GM10847 (cell line): ENCODE data around the gene BAHD1.

Source experiments
- POLR2A ChIP-seq: IDR thresholded peaks from 2 replicates; pipeline ENCODE4 v1.6.1; 2011; ENCODE audit not compliant: insufficient read length; ENCODE audit errors: extremely low read depth

BAHD1 gene

DNA sequence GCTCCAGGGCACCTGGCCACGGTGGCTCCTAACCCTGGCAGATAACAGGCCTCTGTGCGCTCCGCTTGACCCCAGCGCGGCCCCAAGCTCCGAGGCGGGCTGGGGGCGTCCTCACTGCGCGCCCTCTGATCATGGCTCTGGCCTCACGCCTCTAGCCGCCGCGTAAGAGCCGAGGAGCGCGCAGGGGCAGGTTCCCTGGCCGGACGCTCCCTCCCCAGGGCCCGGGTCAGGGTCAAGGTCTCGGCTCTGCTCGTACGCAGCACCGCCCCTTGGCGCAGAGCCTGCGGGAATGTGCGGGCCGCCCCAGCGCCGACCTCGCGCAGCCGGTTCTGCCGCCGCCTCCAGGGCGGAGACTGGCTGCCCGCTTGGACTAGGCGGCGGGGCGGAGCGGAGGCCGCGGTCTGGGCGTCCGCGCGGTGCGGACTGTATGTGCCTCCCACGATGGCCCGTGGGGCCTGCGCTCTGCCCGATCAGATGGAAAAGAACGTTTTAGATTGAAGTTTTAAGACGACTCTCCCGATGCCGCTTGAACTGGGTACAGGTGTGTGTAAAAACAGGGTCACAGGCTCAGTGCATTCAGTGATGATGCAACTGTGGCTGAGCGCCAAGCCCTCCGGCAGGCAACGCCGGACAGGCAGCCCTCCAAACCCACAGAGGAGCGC is 70.8 kb downstream of the BAHD1 start:
- TF ChIP-seq POLR2A, result no peak

DNA sequence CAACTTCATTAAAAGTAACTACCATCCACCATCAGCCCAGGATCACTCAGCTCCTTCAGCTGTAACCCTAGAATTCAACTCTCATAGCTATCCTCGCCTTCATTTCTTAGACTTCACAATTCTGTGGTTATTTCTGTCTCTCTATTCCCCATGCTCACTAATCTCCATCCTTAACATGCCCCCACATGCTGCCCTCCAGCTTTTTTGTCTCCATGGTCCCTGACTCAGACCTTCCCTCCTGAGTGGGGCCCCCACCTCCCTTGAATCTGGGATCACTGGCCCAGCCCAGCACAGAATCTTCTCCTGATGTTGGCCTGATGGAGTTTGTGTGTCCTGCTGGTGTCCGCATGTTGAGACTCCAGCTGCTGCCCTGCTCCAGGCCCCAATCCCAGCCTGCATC is 71.7 kb downstream of the BAHD1 start:
- no peak for TF ChIP-seq POLR2A

DNA sequence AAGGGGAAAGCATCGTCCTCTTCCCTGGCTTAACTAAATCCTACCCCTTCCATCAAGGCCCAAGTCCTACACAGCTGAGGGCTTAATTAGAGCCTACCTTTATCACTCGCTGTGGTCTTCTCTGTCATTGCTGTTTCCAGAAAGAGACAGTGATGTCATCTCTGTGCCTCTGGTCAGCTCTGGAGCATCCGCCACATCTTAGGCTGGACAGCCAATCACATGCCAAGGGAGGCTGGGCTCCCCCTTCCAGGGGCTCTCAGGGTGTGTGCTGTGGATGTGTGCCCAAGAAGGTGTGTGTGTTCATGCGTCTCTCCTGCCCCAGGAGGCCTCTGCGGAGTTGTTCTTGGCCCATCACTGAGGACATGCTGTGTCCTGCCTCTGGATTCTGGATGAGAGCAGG is 72.9 kb downstream of the BAHD1 start:
- no peak for TF ChIP-seq POLR2A

DNA sequence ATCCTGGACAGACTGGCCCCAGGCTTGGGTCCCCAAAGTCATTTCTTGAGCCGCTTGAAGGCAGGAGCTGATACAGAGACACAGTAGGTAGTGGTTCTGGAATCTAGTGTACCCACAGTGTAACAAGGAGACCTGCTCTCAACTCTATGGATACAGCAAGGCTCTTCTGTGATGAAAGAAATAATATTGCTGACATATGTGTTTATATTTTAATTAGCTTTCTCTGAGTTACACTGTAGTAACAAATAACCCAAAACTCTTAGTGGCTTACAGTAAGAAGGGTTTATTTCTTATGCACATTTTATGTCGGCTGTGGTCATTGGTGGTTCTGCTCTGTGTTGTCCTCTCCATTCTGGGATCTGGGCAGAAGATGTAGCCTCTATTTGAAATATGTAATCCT is 75.6 kb downstream of the BAHD1 start:
- no peak for TF ChIP-seq POLR2A
